Measurements from ENCODE around the gene AGBL2. TPM values are rescaled to one million over a fixed set of nuclear protein-coding genes. Genes with fewer than 3 reads are reported as not detected.

AGBL2 gene
- total RNA-seq, 1 experiment from 2014 or later = not detected

DNA sequence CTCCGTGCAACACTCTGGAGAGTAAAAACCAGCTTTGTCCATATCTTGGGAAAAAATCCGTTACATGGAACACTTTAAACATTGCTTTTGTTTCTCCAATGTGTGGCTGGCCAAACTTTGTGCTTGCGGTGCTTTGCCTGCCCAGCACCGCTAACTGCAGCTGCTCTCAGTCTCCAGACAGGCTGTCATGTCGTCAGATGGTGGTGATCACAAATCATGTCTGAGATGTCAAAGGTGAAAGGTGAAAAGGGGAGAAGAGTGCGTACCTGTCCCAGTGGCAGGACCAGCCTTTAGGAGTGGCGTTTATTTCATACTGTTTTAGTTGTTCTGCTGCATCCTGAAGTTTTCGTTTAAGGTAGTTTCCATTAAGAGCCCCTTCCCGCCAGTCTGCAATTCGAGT, 17.1 kb upstream of the AGBL2 start:
- Histone ChIP-seq H3K4me3 (replicated peaks in 1 of 2; ENCODE audit: low read depth in 1 of 2, low read length in 2 of 2) (no peak overlapping the region), H4K20me1 (ENCODE audit: insufficient read depth) (no peaks in the 10 kb centered on the region), H2AFZ (ENCODE audit: low read depth, low read length, poor library complexity, severe bottlenecking) (no peak overlapping the region), H3K9me3 (ENCODE audit: control insufficient read depth in 1 of 2, insufficient read depth in 1 of 2, low read depth in 1 of 2, low read length in 2 of 2) (no peaks in the 10 kb centered on the region), H3K36me3 (ENCODE audit: control insufficient read depth in 1 of 2, insufficient read depth in 2 of 2, low read length in 2 of 2) (peaks cover 69 to 75% of the 10 kb centered on the region in 2 experiments), H3K27ac (ENCODE audit: low read depth, low read length) (no peak overlapping the region), H3K4me2 (ENCODE audit: low read length) (no peak overlapping the region), H3K9me2 (ENCODE audit: insufficient read depth) (no peaks in the 10 kb centered on the region), H3K4me1 (ENCODE audit: control insufficient read depth in 1 of 2, insufficient read depth in 2 of 2, low read length in 2 of 2) (no peaks in the 10 kb centered on the region), H3K9ac (ENCODE audit: low read length) (no peak overlapping the region), H3K27me3 (ENCODE audit: insufficient read depth, low read length) (no peaks in the 10 kb centered on the region), H3K79me2 (ENCODE audit: insufficient read depth, low read length) (peaks cover 13% of the 10 kb centered on the region; the same call in 1 of the 2 replicates)
- ATAC-seq (no peak), DNase-seq (ENCODE audit: low read depth, low spot score) (no peak)
- TF ChIP-seq POLR2A (IDR thresholded peaks at IDR 0.05; ENCODE audit: borderline replicate concordance, extremely low read depth, insufficient read depth, insufficient read length) (no peak), EGR1 (IDR thresholded peaks at IDR 0.05; ENCODE audit: low read depth) (no peak), TCF7L2 (IDR thresholded peaks at IDR 0.05; ENCODE audit: borderline replicate concordance, extremely low read depth, insufficient read depth, insufficient read length) (no peak), POLR2AphosphoS5 (IDR thresholded peaks at IDR 0.05; ENCODE audit: low read depth, low read length) (no peak)
- intact Hi-C loops (cut with micrococcal nuclease) = no loop called here
- ChIA-PET CTCF (no interaction called here), POLR2A (no interaction called here), RAD21 (ENCODE audit: low non-redundant PET in 1 of 2, low total read pairs in 2 of 2, uncharacterized antibody in 2 of 2, unreplicated experiment in 2 of 2) (no interaction called here)
- BruUV-seq (replicated peaks) = no TSS peak

DNA sequence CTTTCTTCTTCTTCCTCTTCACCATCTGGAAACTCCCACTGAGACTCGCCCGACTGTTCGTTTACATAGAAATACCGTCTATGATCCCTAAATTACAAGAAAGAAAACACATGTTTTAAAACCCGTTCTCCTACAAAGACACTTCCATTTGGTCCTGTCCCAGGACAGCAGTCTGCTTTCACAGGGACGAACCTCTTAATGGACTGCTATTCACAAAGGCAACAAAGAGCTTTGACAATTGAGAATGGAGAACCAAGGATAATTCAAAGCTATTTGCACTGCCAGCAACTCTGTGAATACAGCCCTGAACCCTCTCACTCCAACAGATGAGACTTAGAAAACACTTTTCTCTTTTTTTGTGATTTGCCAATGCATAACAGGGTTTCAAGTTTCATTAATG, 16.3 kb upstream of the AGBL2 start:
- peaks cover 13% of the 10 kb centered on the region; the same call in 1 of the 2 replicates for H3K79me2 ChIP-seq (ENCODE audit: insufficient read depth, low read length)
- intact Hi-C loops (cut with micrococcal nuclease) = no loop called here
- TF ChIP-seq EZH2phosphoT487 (IDR thresholded peaks at IDR 0.05; ENCODE audit: borderline replicate concordance) = no peak
- no peak for TF ChIP-seq EZH2 (IDR thresholded peaks at IDR 0.05)
- TF ChIP-seq SP1 (IDR thresholded peaks at IDR 0.05; ENCODE audit: low read depth) = no peak
- TF ChIP-seq, protein P1, sequence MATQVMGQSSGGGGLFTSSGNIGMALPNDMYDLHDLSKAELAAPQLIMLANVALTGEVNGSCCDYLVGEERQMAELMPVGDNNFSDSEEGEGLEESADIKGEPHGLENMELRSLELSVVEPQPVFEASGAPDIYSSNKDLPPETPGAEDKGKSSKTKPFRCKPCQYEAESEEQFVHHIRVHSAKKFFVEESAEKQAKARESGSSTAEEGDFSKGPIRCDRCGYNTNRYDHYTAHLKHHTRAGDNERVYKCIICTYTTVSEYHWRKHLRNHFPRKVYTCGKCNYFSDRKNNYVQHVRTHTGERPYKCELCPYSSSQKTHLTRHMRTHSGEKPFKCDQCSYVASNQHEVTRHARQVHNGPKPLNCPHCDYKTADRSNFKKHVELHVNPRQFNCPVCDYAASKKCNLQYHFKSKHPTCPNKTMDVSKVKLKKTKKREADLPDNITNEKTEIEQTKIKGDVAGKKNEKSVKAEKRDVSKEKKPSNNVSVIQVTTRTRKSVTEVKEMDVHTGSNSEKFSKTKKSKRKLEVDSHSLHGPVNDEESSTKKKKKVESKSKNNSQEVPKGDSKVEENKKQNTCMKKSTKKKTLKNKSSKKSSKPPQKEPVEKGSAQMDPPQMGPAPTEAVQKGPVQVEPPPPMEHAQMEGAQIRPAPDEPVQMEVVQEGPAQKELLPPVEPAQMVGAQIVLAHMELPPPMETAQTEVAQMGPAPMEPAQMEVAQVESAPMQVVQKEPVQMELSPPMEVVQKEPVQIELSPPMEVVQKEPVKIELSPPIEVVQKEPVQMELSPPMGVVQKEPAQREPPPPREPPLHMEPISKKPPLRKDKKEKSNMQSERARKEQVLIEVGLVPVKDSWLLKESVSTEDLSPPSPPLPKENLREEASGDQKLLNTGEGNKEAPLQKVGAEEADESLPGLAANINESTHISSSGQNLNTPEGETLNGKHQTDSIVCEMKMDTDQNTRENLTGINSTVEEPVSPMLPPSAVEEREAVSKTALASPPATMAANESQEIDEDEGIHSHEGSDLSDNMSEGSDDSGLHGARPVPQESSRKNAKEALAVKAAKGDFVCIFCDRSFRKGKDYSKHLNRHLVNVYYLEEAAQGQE (IDR thresholded peaks at IDR 0.05; ENCODE audit: low read depth) = no peak
- no peak for TF ChIP-seq SIN3A (IDR thresholded peaks at IDR 0.05; ENCODE audit: low read depth)
- TF ChIP-seq, protein P2, sequence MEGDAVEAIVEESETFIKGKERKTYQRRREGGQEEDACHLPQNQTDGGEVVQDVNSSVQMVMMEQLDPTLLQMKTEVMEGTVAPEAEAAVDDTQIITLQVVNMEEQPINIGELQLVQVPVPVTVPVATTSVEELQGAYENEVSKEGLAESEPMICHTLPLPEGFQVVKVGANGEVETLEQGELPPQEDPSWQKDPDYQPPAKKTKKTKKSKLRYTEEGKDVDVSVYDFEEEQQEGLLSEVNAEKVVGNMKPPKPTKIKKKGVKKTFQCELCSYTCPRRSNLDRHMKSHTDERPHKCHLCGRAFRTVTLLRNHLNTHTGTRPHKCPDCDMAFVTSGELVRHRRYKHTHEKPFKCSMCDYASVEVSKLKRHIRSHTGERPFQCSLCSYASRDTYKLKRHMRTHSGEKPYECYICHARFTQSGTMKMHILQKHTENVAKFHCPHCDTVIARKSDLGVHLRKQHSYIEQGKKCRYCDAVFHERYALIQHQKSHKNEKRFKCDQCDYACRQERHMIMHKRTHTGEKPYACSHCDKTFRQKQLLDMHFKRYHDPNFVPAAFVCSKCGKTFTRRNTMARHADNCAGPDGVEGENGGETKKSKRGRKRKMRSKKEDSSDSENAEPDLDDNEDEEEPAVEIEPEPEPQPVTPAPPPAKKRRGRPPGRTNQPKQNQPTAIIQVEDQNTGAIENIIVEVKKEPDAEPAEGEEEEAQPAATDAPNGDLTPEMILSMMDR (IDR thresholded peaks at IDR 0.05 in 2 of 3, conservative IDR thresholded peaks at IDR 0.05 in 1 of 3; ENCODE audit: borderline replicate concordance in 1 of 3, insufficient read depth in 1 of 3, low read depth in 2 of 3, low read length in 2 of 3) = no peak
- TF ChIP-seq, protein P3, sequence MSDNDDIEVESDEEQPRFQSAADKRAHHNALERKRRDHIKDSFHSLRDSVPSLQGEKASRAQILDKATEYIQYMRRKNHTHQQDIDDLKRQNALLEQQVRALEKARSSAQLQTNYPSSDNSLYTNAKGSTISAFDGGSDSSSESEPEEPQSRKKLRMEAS (IDR thresholded peaks at IDR 0.05) = no peak
- TF ChIP-seq ZNF274 (IDR thresholded peaks at IDR 0.05; ENCODE audit: low read depth, low read length) = no peak
- no peak for TF ChIP-seq YY1 (IDR thresholded peaks at IDR 0.05; ENCODE audit: extremely low read depth, insufficient replicate concordance, low read depth, low read length)
- TF ChIP-seq, protein P4, sequence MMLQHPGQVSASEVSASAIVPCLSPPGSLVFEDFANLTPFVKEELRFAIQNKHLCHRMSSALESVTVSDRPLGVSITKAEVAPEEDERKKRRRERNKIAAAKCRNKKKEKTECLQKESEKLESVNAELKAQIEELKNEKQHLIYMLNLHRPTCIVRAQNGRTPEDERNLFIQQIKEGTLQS (IDR thresholded peaks at IDR 0.05) = no peak
- TF ChIP-seq SRF (IDR thresholded peaks at IDR 0.05; ENCODE audit: low read depth) = no peak
- no peak for TF ChIP-seq ELF1 (IDR thresholded peaks at IDR 0.05; ENCODE audit: borderline replicate concordance, low read depth)
- peaks cover 71 to 76% of the 10 kb centered on the region in 2 experiments for H3K36me3 ChIP-seq (ENCODE audit: control insufficient read depth in 1 of 2, insufficient read depth in 2 of 2, low read length in 2 of 2)
- DNase-seq (ENCODE audit: low read depth, low spot score) = no peak
- H3K9ac ChIP-seq (ENCODE audit: low read length) = no peak overlapping the region
- H2AFZ ChIP-seq (ENCODE audit: low read depth, low read length, poor library complexity, severe bottlenecking) = no peak overlapping the region
- no TSS peak for BruUV-seq (replicated peaks)
- H3K4me3 ChIP-seq (replicated peaks in 1 of 2; ENCODE audit: low read depth in 1 of 2, low read length in 2 of 2) = no peak overlapping the region
- no peaks in the 10 kb centered on the region for H3K9me3 ChIP-seq (ENCODE audit: control insufficient read depth in 1 of 2, insufficient read depth in 1 of 2, low read depth in 1 of 2, low read length in 2 of 2)
- ChIA-PET CTCF (no interaction called here), RAD21 (ENCODE audit: low non-redundant PET in 1 of 2, low total read pairs in 2 of 2, uncharacterized antibody in 2 of 2, unreplicated experiment in 2 of 2) (no interaction called here), POLR2A (no interaction called here)
- ATAC-seq = no peak
- no peak overlapping the region for H3K4me2 ChIP-seq (ENCODE audit: low read length)
- no peaks in the 10 kb centered on the region for H3K27me3 ChIP-seq (ENCODE audit: insufficient read depth, low read length)
- no peaks in the 10 kb centered on the region for H3K4me1 ChIP-seq (ENCODE audit: control insufficient read depth in 1 of 2, insufficient read depth in 2 of 2, low read length in 2 of 2)
- H3K9me2 ChIP-seq (ENCODE audit: insufficient read depth) = no peaks in the 10 kb centered on the region
- no peak overlapping the region for H3K27ac ChIP-seq (ENCODE audit: low read depth, low read length)
- no peaks in the 10 kb centered on the region for H4K20me1 ChIP-seq (ENCODE audit: insufficient read depth)
